Measurements from ENCODE around the gene GPR152.
"Not testable (repeated sequence)": the region's sequence is repeated elsewhere in the genome, so short reads cannot be mapped to it uniquely, and the experiment has no call there.

DNA sequence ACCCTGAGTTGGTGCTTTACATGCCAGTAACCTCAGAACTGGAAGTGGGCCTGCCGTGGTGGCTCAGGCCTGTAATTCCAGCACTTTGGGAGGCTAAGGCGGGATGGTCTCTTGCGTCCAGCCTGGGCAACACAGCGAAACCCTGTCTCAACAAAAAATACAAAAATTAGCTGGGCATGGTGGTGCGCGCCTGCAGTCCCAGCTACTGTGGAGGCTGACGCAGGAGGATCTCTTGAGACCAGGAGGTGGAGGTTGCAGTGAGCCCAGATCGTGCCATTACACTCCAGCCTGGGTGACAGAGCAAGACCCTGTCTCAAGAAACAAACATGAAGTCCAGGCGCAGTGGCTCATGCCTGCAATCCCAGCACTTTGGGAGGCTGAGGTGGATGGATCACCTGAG is 49.4 kb downstream of the GPR152 start:
- TF ChIP-seq, protein P1, sequence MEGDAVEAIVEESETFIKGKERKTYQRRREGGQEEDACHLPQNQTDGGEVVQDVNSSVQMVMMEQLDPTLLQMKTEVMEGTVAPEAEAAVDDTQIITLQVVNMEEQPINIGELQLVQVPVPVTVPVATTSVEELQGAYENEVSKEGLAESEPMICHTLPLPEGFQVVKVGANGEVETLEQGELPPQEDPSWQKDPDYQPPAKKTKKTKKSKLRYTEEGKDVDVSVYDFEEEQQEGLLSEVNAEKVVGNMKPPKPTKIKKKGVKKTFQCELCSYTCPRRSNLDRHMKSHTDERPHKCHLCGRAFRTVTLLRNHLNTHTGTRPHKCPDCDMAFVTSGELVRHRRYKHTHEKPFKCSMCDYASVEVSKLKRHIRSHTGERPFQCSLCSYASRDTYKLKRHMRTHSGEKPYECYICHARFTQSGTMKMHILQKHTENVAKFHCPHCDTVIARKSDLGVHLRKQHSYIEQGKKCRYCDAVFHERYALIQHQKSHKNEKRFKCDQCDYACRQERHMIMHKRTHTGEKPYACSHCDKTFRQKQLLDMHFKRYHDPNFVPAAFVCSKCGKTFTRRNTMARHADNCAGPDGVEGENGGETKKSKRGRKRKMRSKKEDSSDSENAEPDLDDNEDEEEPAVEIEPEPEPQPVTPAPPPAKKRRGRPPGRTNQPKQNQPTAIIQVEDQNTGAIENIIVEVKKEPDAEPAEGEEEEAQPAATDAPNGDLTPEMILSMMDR (IDR thresholded peaks at IDR 0.05): not testable (repeated sequence)
- not testable (repeated sequence) for TF ChIP-seq POLR2AphosphoS5 (IDR thresholded peaks at IDR 0.05; ENCODE audit: insufficient read depth in 1 of 2, low read depth in 1 of 2); POLR2A (IDR thresholded peaks at IDR 0.05)

Measured in vagina (tissue), 2 donors.